ENCODE data around the gene KYNU.
"Not testable (repeated sequence)": the region's sequence is repeated elsewhere in the genome, so short reads cannot be mapped to it uniquely, and the experiment has no call there.

The KYNU gene

GRCh38 chr2:142865924-142866323, 11.5 kb upstream of the KYNU start:
- TF ChIP-seq, protein P1, sequence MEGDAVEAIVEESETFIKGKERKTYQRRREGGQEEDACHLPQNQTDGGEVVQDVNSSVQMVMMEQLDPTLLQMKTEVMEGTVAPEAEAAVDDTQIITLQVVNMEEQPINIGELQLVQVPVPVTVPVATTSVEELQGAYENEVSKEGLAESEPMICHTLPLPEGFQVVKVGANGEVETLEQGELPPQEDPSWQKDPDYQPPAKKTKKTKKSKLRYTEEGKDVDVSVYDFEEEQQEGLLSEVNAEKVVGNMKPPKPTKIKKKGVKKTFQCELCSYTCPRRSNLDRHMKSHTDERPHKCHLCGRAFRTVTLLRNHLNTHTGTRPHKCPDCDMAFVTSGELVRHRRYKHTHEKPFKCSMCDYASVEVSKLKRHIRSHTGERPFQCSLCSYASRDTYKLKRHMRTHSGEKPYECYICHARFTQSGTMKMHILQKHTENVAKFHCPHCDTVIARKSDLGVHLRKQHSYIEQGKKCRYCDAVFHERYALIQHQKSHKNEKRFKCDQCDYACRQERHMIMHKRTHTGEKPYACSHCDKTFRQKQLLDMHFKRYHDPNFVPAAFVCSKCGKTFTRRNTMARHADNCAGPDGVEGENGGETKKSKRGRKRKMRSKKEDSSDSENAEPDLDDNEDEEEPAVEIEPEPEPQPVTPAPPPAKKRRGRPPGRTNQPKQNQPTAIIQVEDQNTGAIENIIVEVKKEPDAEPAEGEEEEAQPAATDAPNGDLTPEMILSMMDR (conservative IDR thresholded peaks at IDR 0.05; ENCODE audit: low read depth, low read length), result no peak
- peak; percentile 59 for DNase-seq (ENCODE audit: low read depth)

DNA sequence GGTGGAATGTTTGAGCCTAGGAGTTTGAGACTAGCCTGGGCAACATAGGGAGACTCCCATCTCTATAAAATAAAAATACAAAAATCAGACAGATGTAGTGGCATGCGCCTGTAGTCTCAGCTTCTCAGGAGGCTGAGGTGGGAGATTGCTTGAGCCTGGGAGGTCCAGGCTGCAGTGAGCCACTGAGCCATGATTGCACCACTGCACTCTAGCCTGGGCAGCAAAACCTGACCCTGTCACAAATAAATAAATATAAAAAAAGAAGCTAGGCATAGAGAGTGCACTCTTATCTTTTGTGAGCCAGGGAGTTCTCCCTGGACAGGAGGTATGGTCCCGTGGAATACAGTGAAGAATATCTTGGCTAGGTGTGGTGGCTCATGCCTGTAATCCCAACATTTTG, 11.0 kb upstream of the KYNU start:
- no peak for DNase-seq (ENCODE audit: low read depth)
- no peak overlapping the region for H3K4me3 ChIP-seq (ENCODE audit: low read depth, low read length)
- TF ChIP-seq, protein P1 (conservative IDR thresholded peaks at IDR 0.05; ENCODE audit: low read depth, low read length), result no peak

More at GRCh38 chr2:142865924-142866323, 11.5 kb upstream of the KYNU start:
- H3K4me3 ChIP-seq (ENCODE audit: low read depth, low read length), result no peak overlapping the region

DNA sequence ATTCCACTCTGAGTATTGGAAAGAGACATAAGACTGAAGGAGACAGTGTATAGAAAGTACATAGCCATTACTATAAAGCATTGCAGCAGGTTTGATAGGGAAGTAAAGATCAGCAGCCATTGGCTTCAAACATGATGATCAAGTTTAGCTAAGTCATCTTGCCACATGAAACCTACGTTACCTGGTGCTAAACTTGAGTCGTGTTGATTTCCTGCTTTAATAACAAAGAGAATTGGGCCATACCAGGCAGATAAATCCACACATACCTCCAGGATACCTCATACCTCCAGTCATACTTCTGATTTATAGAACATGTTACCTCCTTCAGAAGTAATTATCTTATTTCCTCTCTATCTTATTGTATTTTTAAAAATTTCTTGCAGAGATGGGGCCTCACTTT, 10.3 kb upstream of the KYNU start:
- DNase-seq (ENCODE audit: low read depth), result no peak
- H3K4me3 ChIP-seq (ENCODE audit: low read depth, low read length), result no peak overlapping the region
- TF ChIP-seq, protein P1 (conservative IDR thresholded peaks at IDR 0.05; ENCODE audit: low read depth, low read length), result no peak

GRCh38 chr2:142868229-142868762, 9.2 kb upstream of the KYNU start:
- TF ChIP-seq, protein P1 (conservative IDR thresholded peaks at IDR 0.05; ENCODE audit: low read depth, low read length), result no peak
- DNase-seq (ENCODE audit: low read depth), result no peak
- no peak overlapping the region for H3K4me3 ChIP-seq (ENCODE audit: low read depth, low read length)

DNA sequence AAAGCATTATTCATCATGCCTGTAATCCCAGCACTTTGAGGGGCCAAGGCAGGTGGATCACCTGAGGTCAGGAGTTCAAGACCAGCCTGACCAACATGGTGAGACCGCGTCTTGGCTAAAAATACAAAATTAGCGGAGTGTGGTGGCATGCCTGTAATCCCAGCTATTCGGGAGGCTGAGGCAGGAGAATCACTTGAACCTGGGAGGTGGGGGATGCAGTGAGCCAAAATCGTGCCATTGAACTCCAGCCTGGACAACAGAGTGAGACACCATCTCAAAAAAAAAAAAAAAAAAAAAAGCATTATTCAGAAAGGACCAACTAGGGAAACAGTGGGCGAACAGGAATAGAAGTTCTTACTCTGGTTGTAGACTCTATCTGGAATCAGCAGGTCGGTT, 8.4 kb upstream of the KYNU start:
- H3K4me3 ChIP-seq (ENCODE audit: low read depth, low read length); DNase-seq (ENCODE audit: low read depth): not testable (repeated sequence)

GRCh38 chr2:142869461-142870106, 7.9 kb upstream of the KYNU start:
- no peak overlapping the region for H3K4me3 ChIP-seq (ENCODE audit: low read depth, low read length)
- TF ChIP-seq, protein P1 (conservative IDR thresholded peaks at IDR 0.05; ENCODE audit: low read depth, low read length), result no peak
- no peak for DNase-seq (ENCODE audit: low read depth)

DNA sequence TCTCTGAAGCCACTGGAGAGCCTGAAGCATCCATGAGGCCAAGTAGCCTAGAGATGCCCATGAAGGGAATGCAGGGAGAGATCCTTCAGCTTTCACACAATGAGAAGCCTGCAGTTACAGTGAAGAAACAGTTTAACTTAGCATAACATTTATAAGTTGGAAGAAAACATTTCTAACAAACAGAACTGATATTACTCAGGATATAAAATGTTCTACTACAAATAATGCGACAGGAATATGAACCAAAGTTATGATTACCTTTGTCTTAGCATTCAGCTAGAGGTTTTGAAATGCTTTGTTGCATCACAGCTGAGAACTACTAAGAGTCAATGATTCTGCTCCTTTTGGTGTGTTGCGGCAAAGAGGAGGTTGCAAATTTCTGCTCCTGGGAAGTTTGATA, 6.9 kb upstream of the KYNU start:
- no peak overlapping the region for H3K4me3 ChIP-seq (ENCODE audit: low read depth, low read length)
- peak; percentile 62 for DNase-seq (ENCODE audit: low read depth)
- TF ChIP-seq, protein P1 (conservative IDR thresholded peaks at IDR 0.05; ENCODE audit: low read depth, low read length), result no peak
